ENCODE measurements around the gene GHR. TPM values are rescaled to one million over a fixed set of nuclear protein-coding genes. Genes with fewer than 3 reads are reported as not detected.

GHR gene
- total RNA-seq, 1 experiment from 2014 or later = not detected

DNA sequence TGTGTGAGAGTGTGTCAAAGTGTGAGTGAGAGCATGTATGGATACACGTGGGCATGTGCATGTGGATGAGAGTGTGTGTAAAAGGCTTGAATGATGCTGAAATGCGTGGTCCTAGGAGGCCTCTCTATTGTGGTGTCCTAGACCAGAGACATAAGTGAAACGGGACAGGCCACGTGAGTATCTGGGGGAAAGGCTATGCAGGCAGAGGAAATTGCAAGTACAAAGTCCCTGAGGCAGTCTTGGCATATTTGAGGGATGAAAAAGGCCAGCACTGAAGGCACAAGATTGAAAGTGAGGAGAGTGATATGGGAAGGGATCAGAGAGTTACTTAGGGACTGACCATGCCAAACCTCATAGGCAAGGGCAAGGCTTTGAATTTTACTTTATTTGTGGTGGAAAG, 266.2 kb downstream of the GHR start:
- Histone ChIP-seq H3K27ac (ENCODE audit: low read depth, low read length, poor library complexity, severe bottlenecking) (no peak overlapping the region), H3K4me1 (ENCODE audit: insufficient read depth, low read length, poor library complexity, severe bottlenecking) (no peaks in the 10 kb centered on the region), H3K27me3 (replicated peaks; ENCODE audit: insufficient read depth, low read depth, low read length, poor library complexity) (no peaks in the 10 kb centered on the region), H3K9me3 (ENCODE audit: low read depth, low read length, poor library complexity, severe bottlenecking) (no peaks in the 10 kb centered on the region), H3K4me3 (ENCODE audit: low read depth, low read length, poor library complexity, severe bottlenecking) (no peak overlapping the region), H3K36me3 (ENCODE audit: insufficient read depth, low read length, poor library complexity, severe bottlenecking) (no peaks in the 10 kb centered on the region)
- ChIA-PET CTCF (no interaction called here), POLR2A (ENCODE audit: low non-redundant PET) (no interaction called here)
- BruUV-seq (replicated peaks) = no TSS peak
- DNase-seq (ENCODE audit: low spot score) = no peak
- no peak for TF ChIP-seq EZH2 (IDR thresholded peaks at IDR 0.05; ENCODE audit: borderline replicate concordance, low read depth, low read length, poor library complexity, severe bottlenecking)
- TF ChIP-seq, protein P1, sequence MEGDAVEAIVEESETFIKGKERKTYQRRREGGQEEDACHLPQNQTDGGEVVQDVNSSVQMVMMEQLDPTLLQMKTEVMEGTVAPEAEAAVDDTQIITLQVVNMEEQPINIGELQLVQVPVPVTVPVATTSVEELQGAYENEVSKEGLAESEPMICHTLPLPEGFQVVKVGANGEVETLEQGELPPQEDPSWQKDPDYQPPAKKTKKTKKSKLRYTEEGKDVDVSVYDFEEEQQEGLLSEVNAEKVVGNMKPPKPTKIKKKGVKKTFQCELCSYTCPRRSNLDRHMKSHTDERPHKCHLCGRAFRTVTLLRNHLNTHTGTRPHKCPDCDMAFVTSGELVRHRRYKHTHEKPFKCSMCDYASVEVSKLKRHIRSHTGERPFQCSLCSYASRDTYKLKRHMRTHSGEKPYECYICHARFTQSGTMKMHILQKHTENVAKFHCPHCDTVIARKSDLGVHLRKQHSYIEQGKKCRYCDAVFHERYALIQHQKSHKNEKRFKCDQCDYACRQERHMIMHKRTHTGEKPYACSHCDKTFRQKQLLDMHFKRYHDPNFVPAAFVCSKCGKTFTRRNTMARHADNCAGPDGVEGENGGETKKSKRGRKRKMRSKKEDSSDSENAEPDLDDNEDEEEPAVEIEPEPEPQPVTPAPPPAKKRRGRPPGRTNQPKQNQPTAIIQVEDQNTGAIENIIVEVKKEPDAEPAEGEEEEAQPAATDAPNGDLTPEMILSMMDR (conservative IDR thresholded peaks at IDR 0.05; ENCODE audit: low read depth, low read length) = no peak
- intact Hi-C loops (cut with micrococcal nuclease; ENCODE audit: unreplicated experiment) = no loop called here

DNA sequence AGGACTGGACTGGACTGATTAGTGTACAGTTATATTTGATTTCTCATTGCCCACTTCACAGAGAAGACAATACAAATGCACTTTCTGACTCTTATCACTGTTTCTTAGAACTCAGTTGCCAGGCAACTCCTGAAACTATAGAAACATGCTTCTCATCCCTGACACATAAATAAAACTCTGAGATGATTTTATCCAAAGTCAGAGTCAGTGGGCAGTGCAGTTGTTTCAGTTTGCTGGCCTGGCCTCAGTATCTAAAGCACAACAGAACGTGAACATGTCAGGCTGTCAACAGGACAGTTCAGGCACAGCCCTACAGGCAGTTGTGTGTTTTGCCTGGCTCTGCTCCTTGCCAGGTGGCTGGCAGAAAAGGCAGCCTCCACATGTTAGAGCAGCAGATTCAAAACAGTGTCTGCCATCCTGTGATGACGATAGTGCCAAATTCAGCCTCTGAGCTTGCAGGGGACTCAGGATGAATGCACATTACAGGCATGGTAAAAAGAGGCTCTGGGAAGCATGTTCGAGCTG, 268.2 kb downstream of the GHR start:
- DNase-seq (ENCODE audit: low spot score) = no peak
- Histone ChIP-seq H3K27me3 (replicated peaks; ENCODE audit: insufficient read depth, low read depth, low read length, poor library complexity) (no peaks in the 10 kb centered on the region), H3K27ac (ENCODE audit: low read depth, low read length, poor library complexity, severe bottlenecking) (no peak overlapping the region), H3K36me3 (ENCODE audit: insufficient read depth, low read length, poor library complexity, severe bottlenecking) (no peaks in the 10 kb centered on the region), H3K9me3 (ENCODE audit: low read depth, low read length, poor library complexity, severe bottlenecking) (no peaks in the 10 kb centered on the region), H3K4me3 (ENCODE audit: low read depth, low read length, poor library complexity, severe bottlenecking) (no peak overlapping the region), H3K4me1 (ENCODE audit: insufficient read depth, low read length, poor library complexity, severe bottlenecking) (no peaks in the 10 kb centered on the region)
- ChIA-PET POLR2A (ENCODE audit: low non-redundant PET) (no interaction called here), CTCF (no interaction called here)
- intact Hi-C loops (cut with micrococcal nuclease; ENCODE audit: unreplicated experiment) = no loop called here
- BruUV-seq (replicated peaks) = no TSS peak
- no peak for TF ChIP-seq EZH2 (IDR thresholded peaks at IDR 0.05; ENCODE audit: borderline replicate concordance, low read depth, low read length, poor library complexity, severe bottlenecking)

- Histone ChIP-seq H3K27me3 (replicated peaks; ENCODE audit: insufficient read depth, low read depth, low read length, poor library complexity) (no peaks in the 10 kb centered on the region), H3K27ac (ENCODE audit: low read depth, low read length, poor library complexity, severe bottlenecking) (no peak overlapping the region), H3K4me3 (ENCODE audit: low read depth, low read length, poor library complexity, severe bottlenecking) (no peak overlapping the region), H3K9me3 (ENCODE audit: low read depth, low read length, poor library complexity, severe bottlenecking) (peaks cover 4% of the 10 kb centered on the region), H3K36me3 (ENCODE audit: insufficient read depth, low read length, poor library complexity, severe bottlenecking) (no peaks in the 10 kb centered on the region), H3K4me1 (ENCODE audit: insufficient read depth, low read length, poor library complexity, severe bottlenecking) (no peaks in the 10 kb centered on the region)
- intact Hi-C loops (cut with micrococcal nuclease; ENCODE audit: unreplicated experiment) = no loop called here
- ChIA-PET CTCF (no interaction called here), POLR2A (ENCODE audit: low non-redundant PET) (no interaction called here)
- no TSS peak for BruUV-seq (replicated peaks)
- no peak for TF ChIP-seq EZH2 (IDR thresholded peaks at IDR 0.05; ENCODE audit: borderline replicate concordance, low read depth, low read length, poor library complexity, severe bottlenecking)
- TF ChIP-seq, protein P1 (conservative IDR thresholded peaks at IDR 0.05; ENCODE audit: low read depth, low read length) = no peak
- DNase-seq (ENCODE audit: low spot score) = no peak
Measured at GRCh38 chr5:42701351-42702059, 278.3 kb downstream of the GHR start.

DNA sequence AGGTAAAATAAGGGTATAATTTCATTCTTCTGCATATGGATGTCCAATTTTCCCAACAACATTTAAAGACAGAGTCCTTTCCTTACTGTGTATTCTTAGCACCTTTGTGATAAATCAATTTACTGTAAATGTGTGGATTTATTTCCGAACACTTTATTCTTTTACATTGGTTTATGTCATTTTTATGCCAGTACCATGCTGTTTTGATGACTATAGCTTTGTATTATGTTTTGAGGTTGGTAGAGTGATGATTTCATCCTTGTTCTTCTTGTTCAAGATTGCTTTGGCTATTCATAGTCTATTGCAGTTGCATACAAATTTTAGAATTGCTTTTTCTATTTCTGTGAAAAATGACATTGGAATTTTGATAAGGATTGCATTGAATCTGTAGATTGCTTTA, 280.0 kb downstream of the GHR start:
- POLR2A ChIA-PET (ENCODE audit: low non-redundant PET) = no interaction called here
- CTCF ChIA-PET = no interaction called here

More for the DNA sequence above, 280.0 kb downstream of the GHR start:
- no peak for DNase-seq (ENCODE audit: low spot score)
- no peaks in the 10 kb centered on the region for H3K27me3 ChIP-seq (replicated peaks; ENCODE audit: insufficient read depth, low read depth, low read length, poor library complexity)
- intact Hi-C loops (cut with micrococcal nuclease; ENCODE audit: unreplicated experiment) = no loop called here
- BruUV-seq (replicated peaks) = no TSS peak
- H3K27ac ChIP-seq (ENCODE audit: low read depth, low read length, poor library complexity, severe bottlenecking) = no peak overlapping the region
- H3K4me3 ChIP-seq (ENCODE audit: low read depth, low read length, poor library complexity, severe bottlenecking) = no peak overlapping the region
- no peaks in the 10 kb centered on the region for H3K36me3 ChIP-seq (ENCODE audit: insufficient read depth, low read length, poor library complexity, severe bottlenecking)
- H3K9me3 ChIP-seq (ENCODE audit: low read depth, low read length, poor library complexity, severe bottlenecking) = peaks cover 4% of the 10 kb centered on the region
- no peak for TF ChIP-seq EZH2 (IDR thresholded peaks at IDR 0.05; ENCODE audit: borderline replicate concordance, low read depth, low read length, poor library complexity, severe bottlenecking)
- TF ChIP-seq, protein P1 (conservative IDR thresholded peaks at IDR 0.05; ENCODE audit: low read depth, low read length) = no peak
- H3K4me1 ChIP-seq (ENCODE audit: insufficient read depth, low read length, poor library complexity, severe bottlenecking) = no peaks in the 10 kb centered on the region
